ENCODE measurements around the gene SLC12A3. TPM values are rescaled to one million over a fixed set of nuclear protein-coding genes. Genes with fewer than 3 reads are reported as not detected.

Gene SLC12A3
- total and polyA plus RNA-seq, 2 of the 8 experiments (the other 6 are each of a cell fraction or from before 2014, with no cell fraction given), result not detected

DNA sequence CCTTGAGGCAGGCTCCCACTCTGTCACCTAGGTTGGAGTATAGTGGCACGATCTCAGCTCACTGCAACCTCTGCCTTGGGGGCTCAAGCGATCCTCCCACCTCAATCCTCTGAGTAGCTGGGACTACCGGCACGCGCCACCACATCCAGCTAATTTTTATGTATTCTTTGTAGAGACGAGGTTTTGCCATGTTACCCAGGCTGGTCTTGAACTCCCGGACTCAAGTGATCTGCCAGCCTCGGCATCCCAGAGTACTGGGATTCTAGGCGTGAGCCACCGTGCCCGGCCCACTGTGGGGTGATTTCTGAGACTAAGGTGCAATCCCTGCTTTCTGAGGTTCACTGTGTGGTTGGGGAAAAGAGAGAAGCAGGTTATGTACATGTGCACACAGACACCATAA is 12.0 kb upstream of the SLC12A3 start (continued):
- TF ChIP-seq, protein P1, sequence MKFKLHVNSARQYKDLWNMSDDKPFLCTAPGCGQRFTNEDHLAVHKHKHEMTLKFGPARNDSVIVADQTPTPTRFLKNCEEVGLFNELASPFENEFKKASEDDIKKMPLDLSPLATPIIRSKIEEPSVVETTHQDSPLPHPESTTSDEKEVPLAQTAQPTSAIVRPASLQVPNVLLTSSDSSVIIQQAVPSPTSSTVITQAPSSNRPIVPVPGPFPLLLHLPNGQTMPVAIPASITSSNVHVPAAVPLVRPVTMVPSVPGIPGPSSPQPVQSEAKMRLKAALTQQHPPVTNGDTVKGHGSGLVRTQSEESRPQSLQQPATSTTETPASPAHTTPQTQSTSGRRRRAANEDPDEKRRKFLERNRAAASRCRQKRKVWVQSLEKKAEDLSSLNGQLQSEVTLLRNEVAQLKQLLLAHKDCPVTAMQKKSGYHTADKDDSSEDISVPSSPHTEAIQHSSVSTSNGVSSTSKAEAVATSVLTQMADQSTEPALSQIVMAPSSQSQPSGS (IDR thresholded peaks at IDR 0.05; ENCODE audit: low read length), result no peak
- TF ChIP-seq CTBP2 (IDR thresholded peaks at IDR 0.05; ENCODE audit: borderline replicate concordance, insufficient read depth, insufficient read length, low read length) (no peak), CHD2 (IDR thresholded peaks at IDR 0.05; ENCODE audit: low read length) (no peak), CEBPB (IDR thresholded peaks at IDR 0.05; ENCODE audit: low read depth, low read length) (no peak), CREB1 (IDR thresholded peaks at IDR 0.05) (no peak), JUND (IDR thresholded peaks at IDR 0.05; ENCODE audit: low read length) (no peak), RBBP5 (IDR thresholded peaks at IDR 0.05; ENCODE audit: borderline replicate concordance, low read depth, low read length) (no peak)
- TF ChIP-seq, protein P2, sequence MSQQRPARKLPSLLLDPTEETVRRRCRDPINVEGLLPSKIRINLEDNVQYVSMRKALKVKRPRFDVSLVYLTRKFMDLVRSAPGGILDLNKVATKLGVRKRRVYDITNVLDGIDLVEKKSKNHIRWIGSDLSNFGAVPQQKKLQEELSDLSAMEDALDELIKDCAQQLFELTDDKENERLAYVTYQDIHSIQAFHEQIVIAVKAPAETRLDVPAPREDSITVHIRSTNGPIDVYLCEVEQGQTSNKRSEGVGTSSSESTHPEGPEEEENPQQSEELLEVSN (IDR thresholded peaks at IDR 0.05), result no peak

Measured in H1 (cell line).